HEK293T (cell line): ENCODE data around the gene PDCD6IP.

Experiments
- ARNT ChIP-seq: fragments of 450-650 bp; IDR thresholded peaks from 2 replicates; pipeline ENCODE4 v1.6.1; 2017; ENCODE audit warnings: mild to moderate bottlenecking
- ELF4 ChIP-seq: fragments of 450-650 bp; IDR thresholded peaks from 2 replicates; pipeline ENCODE4 v1.6.1; 2017; ENCODE audit warnings: antibody characterized with exemption
- FOXA1 ChIP-seq: fragments of 450-650 bp; IDR thresholded peaks from 2 replicates; pipeline ENCODE4 v1.6.1; 2016; ENCODE audit warnings: mild to moderate bottlenecking
- FOXK2 ChIP-seq: fragments of 450-650 bp; IDR thresholded peaks from 2 replicates; pipeline ENCODE4 v1.6.1; 2016; ENCODE audit warnings: mild to moderate bottlenecking
- FOXM1 ChIP-seq: fragments of 450-650 bp; IDR thresholded peaks from 2 replicates; pipeline ENCODE4 v1.6.1; 2017; ENCODE audit warnings: mild to moderate bottlenecking, borderline replicate concordance
- L3MBTL2 ChIP-seq: fragments of 450-650 bp; conservative IDR thresholded peaks from 2 replicates; pipeline ENCODE4 v1.6.1; 2016; ENCODE audit warnings: mild to moderate bottlenecking
- LEF1 ChIP-seq: fragments of 450-650 bp; IDR thresholded peaks from 2 replicates; pipeline ENCODE4 v1.6.1; 2017; ENCODE audit warnings: mild to moderate bottlenecking, borderline replicate concordance
- SP1 ChIP-seq: fragments of 450-650 bp; IDR thresholded peaks from 2 replicates; pipeline ENCODE4 v1.6.1; 2017
- SUZ12 ChIP-seq: fragments of 450-650 bp; IDR thresholded peaks from 2 replicates; pipeline ENCODE4 v1.6.1; 2016; ENCODE audit warnings: mild to moderate bottlenecking
- ZNF384 ChIP-seq: fragments of 450-650 bp; IDR thresholded peaks from 2 replicates; pipeline ENCODE4 v1.6.1; 2016

DNA sequence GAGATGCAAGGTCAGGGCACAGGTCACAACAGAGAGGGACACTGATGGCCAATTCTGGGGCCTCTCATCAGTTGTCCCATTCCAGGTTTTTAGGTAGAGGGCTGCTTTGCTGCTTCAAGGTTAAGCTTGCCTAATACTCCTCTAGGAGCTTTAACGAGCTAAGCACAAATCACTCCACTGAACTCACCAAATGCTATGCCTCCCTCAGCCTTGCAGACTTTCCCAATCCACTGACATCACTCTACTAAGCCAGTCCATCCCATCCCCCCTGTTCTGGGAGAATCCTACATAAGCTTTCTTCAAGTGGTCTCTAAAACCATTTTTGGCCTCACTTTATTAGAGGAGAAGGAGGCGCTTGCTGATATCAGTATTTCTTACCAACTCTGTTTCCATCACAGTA is 24.8 kb upstream of the PDCD6IP start:
- TF ChIP-seq ARNT (no peak), ZNF384 (no peak), ELF4 (no peak), SUZ12 (no peak), LEF1 (no peak), SP1 (no peak), FOXA1 (no peak), FOXK2 (no peak), L3MBTL2 (no peak), FOXM1 (no peak)
